HepG2 (cell line): ENCODE results near the gene GON4L. TPM values are rescaled to one million over a fixed set of nuclear protein-coding genes. Genes with fewer than 3 reads are reported as not detected.
"Not testable (repeated sequence)": the region's sequence is repeated elsewhere in the genome, so short reads cannot be mapped to it uniquely, and the experiment has no call there.

ENCODE experiments used
- ATAC-seq: fragments of 200-7000 bp; cut with Tn5 transposase; 3 replicates; pipeline ENCODE4 v1.9.1; 2020; ENCODE audit warnings: mild to moderate bottlenecking, moderate library complexity
- BruUV-seq: library from RNA; stranded (reverse); fragments of 400-500 nt; replicated peaks from 2 replicates; lab custom pipeline; 2021; lab: Mats Ljungman, UMichigan
- CTCF ChIA-PET: fragments of 300-600 bp; formaldehyde crosslinking; extraction: SDS; loops from one replicate; lab custom pipeline; 2021; ENCODE audit warnings: low total read pairs, inconsistent platforms, low intra/inter-chr PET ratio; lab: Yijun Ruan, JAX
- POLR2A ChIA-PET: fragments of 350-600 bp; sonication (Branson Sonifier 250); formaldehyde crosslinking; loops from one replicate; lab custom pipeline; 2020; ENCODE audit warnings: antibody characterized with exemption, inconsistent platforms; lab: Yijun Ruan, JAX
- DNase-seq: peaks from one replicate; pipeline ENCODE4 v3.0.0-alpha.2; 2015; ENCODE audit warnings: low spot score
- FAIRE-seq: peaks from 3 replicates; lab custom pipeline; 2011; peaks lifted over from hg19 to GRCh38; lab: Jason Lieb, UNC
- H2AFZ ChIP-seq: one replicate; pipeline ENCODE4 v1.6.1; 2011; ENCODE audit warnings: low read length, inconsistent platforms
- H3K27ac ChIP-seq: fragments of 300-600 bp; 3 replicates; pipeline ENCODE4 v1.8.0; 2011; ENCODE audit warnings: mixed run types, mild to moderate bottlenecking, mixed read lengths, low read length, inconsistent platforms; ENCODE audit not compliant: insufficient read depth; ENCODE audit errors: extremely low read length
- H3K27me3 ChIP-seq, 2 experiments: fragments of 200-600 bp in 1 of 2; 2 replicates in 1 of 2; 3 replicates in 1 of 2; pipeline versions ENCODE4 v1.6.0 to v1.8.0; 2011; ENCODE audit warnings: low read length in 2 of 2, mild to moderate bottlenecking in 2 of 2, moderate library complexity in 2 of 2, inconsistent platforms in 1 of 2; ENCODE audit not compliant: insufficient read depth in 2 of 2, control insufficient read depth in 1 of 2
- H3K36me3 ChIP-seq, 2 experiments: fragments of 200-600 bp in 1 of 2; replicated peaks in 1 of 2; 2 replicates in 1 of 2; 3 replicates in 1 of 2; pipeline versions ENCODE4 v1.5.1 to v1.8.0; 2011; ENCODE audit warnings: low read length in 2 of 2, inconsistent platforms in 1 of 2; ENCODE audit not compliant: insufficient read depth in 2 of 2, control insufficient read depth in 1 of 2
- H3K4me1 ChIP-seq: 2 replicates; pipeline ENCODE4 v1.5.1; 2012; ENCODE audit warnings: low read length, inconsistent platforms; ENCODE audit not compliant: insufficient read depth
- H3K4me2 ChIP-seq: 2 replicates; pipeline ENCODE4 v1.6.0; 2011; ENCODE audit warnings: low read depth, low read length, inconsistent platforms
- H3K4me3 ChIP-seq, 3 experiments: fragments of 200-600 bp in 1 of 3; sonication (generic), shearing (Covaris generic) in 1 of 3; replicated peaks in 1 of 3; 2 replicates each; pipeline ENCODE4 v1.5.1; 2011 to 2016; ENCODE audit warnings: low read length in 3 of 3, inconsistent platforms in 2 of 3, low read depth in 2 of 3, mild to moderate bottlenecking in 2 of 3, control low read depth in 1 of 3, mixed read lengths in 1 of 3; ENCODE audit not compliant: insufficient read depth in 1 of 3
- H3K79me2 ChIP-seq: one replicate; pipeline ENCODE4 v1.6.1; 2011; ENCODE audit warnings: low read length, inconsistent platforms; ENCODE audit not compliant: insufficient read depth
- H3K9ac ChIP-seq: 2 replicates; pipeline ENCODE4 v1.6.0; 2011; ENCODE audit warnings: mild to moderate bottlenecking, low read depth, low read length, inconsistent platforms; ENCODE audit not compliant: insufficient read depth
- H3K9me3 ChIP-seq: 2 replicates; pipeline ENCODE4 v1.5.1; 2012; ENCODE audit warnings: mild to moderate bottlenecking, low read length
- H4K20me1 ChIP-seq: 2 replicates; pipeline ENCODE4 v1.6.0; 2011; ENCODE audit warnings: inconsistent platforms, mild to moderate bottlenecking, low read length, moderate library complexity; ENCODE audit not compliant: insufficient read depth
- BRD4 ChIP-seq: sonication (generic); formaldehyde crosslinking; IDR thresholded peaks from 2 replicates; pipeline ENCODE4 v1.4.0; 2020; ENCODE audit warnings: missing genetic modification reagents
- IKZF5 ChIP-seq: IDR thresholded peaks from 2 replicates; pipeline ENCODE4 v1.6.1; 2018; ENCODE audit warnings: missing genetic modification reagents, mild to moderate bottlenecking, missing compliant biosample characterization
- ZNF292 ChIP-seq: sonication (generic); formaldehyde crosslinking; IDR thresholded peaks from 2 replicates; pipeline ENCODE4 v1.8.1; 2022; ENCODE audit warnings: mild to moderate bottlenecking, low read depth, missing genetic modification reagents, borderline replicate concordance
- ZNF580 ChIP-seq: IDR thresholded peaks from 2 replicates; pipeline ENCODE4 v1.6.1; 2016; ENCODE audit warnings: low read depth, borderline replicate concordance
- WGBS: methylation state at CpG from one replicate; pipeline ENCODE4 v1.1.6; 2017; ENCODE audit warnings: low lambda C conversion rate; 5-methylcytosine and 5-hydroxymethylcytosine counted together
- in situ Hi-C: cut with HindIII; loops from 2 replicates; pipeline ENCODE4 v1.10.0; 2017; ENCODE audit warnings: low pct_unique_long_range_greater_than_20kb; ENCODE audit not compliant: extremely low pct_ligation_motif_present
- intact Hi-C: fragments of 100-400 bp; cut with micrococcal nuclease; formaldehyde crosslinking; loops from one replicate; pipeline ENCODE4 v1.10.0; 2022; ENCODE audit not compliant: unreplicated experiment
- polyA plus RNA-seq, 8 experiments: library from polyadenylated mRNA; depleted of rRNA in 3 of 8; stranded (reverse) in 7 of 8; unstranded in 1 of 8; fragments of >200 nt; fragmentation: Illumina TruSeq in 4 of 8; extraction: Trizol in 4 of 8; gene quantifications; 2 replicates each; pipeline versions ENCODE4 v1.2.1 to v1.2.3, GENCODE V29; 2011 to 2016; ENCODE audit warnings: low read depth in 4 of 8, missing spikeins in 1 of 8, mixed read lengths in 1 of 8; ENCODE audit not compliant: insufficient read depth in 1 of 8
- total RNA-seq, 5 experiments: library from RNA; depleted of rRNA; stranded (reverse); fragments of >200 nt; fragmentation: Illumina TruSeq; extraction: Trizol; gene quantifications; 2 replicates each; pipeline ENCODE4 v1.2.3, GENCODE V29; 2016; ENCODE audit warnings: low read depth in 1 of 5

The GON4L gene
- total and polyA plus RNA-seq, 2 of the 13 experiments (the other 11 are each of a cell fraction or from before 2014, with no cell fraction given): 14.6 to 19.6 TPM

GRCh38 chr1:155897746-155898145 lies 40.7 kb upstream of the GON4L start:
- H3K27ac ChIP-seq: no peak overlapping the region
- ChIA-PET POLR2A (no interaction called here), CTCF (no interaction called here)
- no TSS peak for BruUV-seq
- peaks cover 8 to 22% of the 10 kb centered on the region in 2 experiments; a peak in 4 of 5 replicates for H3K36me3 ChIP-seq
- WGBS: 100% methylated on average over 1 of the region's 1 CpG
- DNase-seq (no peak), ATAC-seq (no peak), FAIRE-seq (no peak)
- no peaks in the 10 kb centered on the region for H3K27me3 ChIP-seq
- H3K4me3 ChIP-seq: no peak overlapping the region
- peaks cover 15% of the 10 kb centered on the region for H3K4me1 ChIP-seq
- TF ChIP-seq ZNF292 (CRISPR knock-in tag) (no peak), ZNF580 (CRISPR knock-in tag) (no peak), IKZF5 (CRISPR knock-in tag) (no peak), BRD4 (CRISPR knock-in tag) (no peak)
- TF ChIP-seq, all 625 proteins: peak for 0
- no peak overlapping the region for H3K4me2 ChIP-seq
- no peak overlapping the region for H2AFZ ChIP-seq
- no peaks in the 10 kb centered on the region for H4K20me1 ChIP-seq
- no peaks in the 10 kb centered on the region for H3K9me3 ChIP-seq
- H3K79me2 ChIP-seq: no peaks in the 10 kb centered on the region
- intact Hi-C loops (loop anchor here (10.0 kb wide), 1 partner anchor 1517 kb away; no protein-coding TSS in a partner anchor), in situ Hi-C loops (no loop called here)
- H3K9ac ChIP-seq: no peak overlapping the region

- in situ Hi-C loops, FAIRE-seq, H3K9me3 ChIP-seq, H3K9ac ChIP-seq, BruUV-seq, ATAC-seq, DNase-seq, H2AFZ ChIP-seq, H4K20me1 ChIP-seq, H3K79me2 ChIP-seq, H3K27me3 ChIP-seq, H3K4me3 ChIP-seq, CTCF ChIA-PET, H3K27ac ChIP-seq, POLR2A ChIA-PET, H3K4me2 ChIP-seq: not testable (repeated sequence)
- Histone ChIP-seq H3K4me1 (peaks cover 22% of the 10 kb centered on the region), H3K36me3 (peaks cover 8 to 19% of the 10 kb centered on the region in 2 experiments; a peak in 4 of 5 replicates)
- 98% methylated on average over 7 of the region's 8 CpGs for WGBS
- intact Hi-C loops: loop anchor here (10.0 kb wide), 1 partner anchor 1518 kb away; no protein-coding TSS in a partner anchor
Observed at GRCh38 chr1:155896476-155896875, 39.5 kb upstream of the GON4L start.
